Measurements from ENCODE around the gene HAVCR1.

GRCh38 chr5:157020511-157021222 is 38.2 kb downstream of the HAVCR1 start:
- TF ChIP-seq CTCF (conservative IDR thresholded peaks at IDR 0.05) (no peak), ZFX (IDR thresholded peaks at IDR 0.05) (no peak)

All from C4-2B (cell line).